Cortex of kidney (tissue), 1 donor: ENCODE data around the gene MPC1.

ENCODE experiments used
- DNase-seq: peaks from one replicate; lab custom pipeline; 2025; lab: John Stamatoyannopoulos, UW

The MPC1 gene

DNA sequence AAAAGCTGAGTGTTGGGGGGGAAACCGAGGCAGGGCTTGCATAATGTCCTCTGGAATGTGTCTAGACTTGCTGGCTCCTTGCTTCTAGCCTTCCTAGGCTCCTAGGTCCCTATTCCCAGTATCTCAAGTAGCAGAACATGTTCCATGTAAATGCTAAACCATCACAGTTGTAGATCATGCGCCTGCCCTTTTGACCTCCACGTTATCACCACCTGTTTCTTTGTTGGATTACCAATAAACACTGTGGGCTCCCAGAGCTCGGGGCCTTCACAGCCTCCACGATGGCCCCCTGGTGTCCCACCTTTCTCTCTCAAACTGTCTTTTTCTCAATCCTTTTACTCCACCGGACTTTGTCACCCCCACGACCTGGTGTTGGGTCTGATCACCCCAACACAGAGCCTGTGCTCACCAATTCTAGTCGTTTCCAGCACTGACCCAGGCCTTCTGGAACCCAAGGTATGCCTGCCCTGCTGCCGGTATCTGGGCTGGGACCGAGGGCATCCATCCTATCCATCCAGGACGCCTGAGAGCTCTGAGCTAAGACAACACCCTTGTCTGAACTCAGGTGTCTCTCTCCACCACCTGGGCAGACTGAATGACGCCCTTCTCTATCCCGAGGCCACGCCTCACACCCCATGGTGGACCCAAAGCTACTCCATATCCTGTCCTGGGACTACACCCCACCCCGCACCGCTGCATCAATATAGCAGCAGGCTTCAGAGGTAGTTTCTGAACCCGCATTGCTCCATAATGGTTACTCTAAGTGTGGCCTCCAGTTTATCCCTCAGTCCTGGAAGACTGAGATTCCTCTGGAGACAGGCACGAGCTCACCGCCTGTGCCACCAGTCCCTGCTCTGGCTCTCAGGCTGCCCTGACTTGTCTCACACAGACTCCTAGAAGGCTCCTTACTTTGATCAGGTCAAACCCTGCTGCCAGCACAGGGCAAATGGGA is 65.2 kb downstream of the MPC1 start:
- DNase-seq = no peak

GRCh38 chr6:166315436-166315835 is 67.3 kb downstream of the MPC1 start:
- DNase-seq = no peak
